EH (cell line): ENCODE data around the gene AFTPH.

Source experiments
- DNase-seq: peaks from one replicate; pipeline ENCODE4 v3.0.0-alpha.2; 2015; ENCODE audit warnings: low read depth

Gene AFTPH

DNA sequence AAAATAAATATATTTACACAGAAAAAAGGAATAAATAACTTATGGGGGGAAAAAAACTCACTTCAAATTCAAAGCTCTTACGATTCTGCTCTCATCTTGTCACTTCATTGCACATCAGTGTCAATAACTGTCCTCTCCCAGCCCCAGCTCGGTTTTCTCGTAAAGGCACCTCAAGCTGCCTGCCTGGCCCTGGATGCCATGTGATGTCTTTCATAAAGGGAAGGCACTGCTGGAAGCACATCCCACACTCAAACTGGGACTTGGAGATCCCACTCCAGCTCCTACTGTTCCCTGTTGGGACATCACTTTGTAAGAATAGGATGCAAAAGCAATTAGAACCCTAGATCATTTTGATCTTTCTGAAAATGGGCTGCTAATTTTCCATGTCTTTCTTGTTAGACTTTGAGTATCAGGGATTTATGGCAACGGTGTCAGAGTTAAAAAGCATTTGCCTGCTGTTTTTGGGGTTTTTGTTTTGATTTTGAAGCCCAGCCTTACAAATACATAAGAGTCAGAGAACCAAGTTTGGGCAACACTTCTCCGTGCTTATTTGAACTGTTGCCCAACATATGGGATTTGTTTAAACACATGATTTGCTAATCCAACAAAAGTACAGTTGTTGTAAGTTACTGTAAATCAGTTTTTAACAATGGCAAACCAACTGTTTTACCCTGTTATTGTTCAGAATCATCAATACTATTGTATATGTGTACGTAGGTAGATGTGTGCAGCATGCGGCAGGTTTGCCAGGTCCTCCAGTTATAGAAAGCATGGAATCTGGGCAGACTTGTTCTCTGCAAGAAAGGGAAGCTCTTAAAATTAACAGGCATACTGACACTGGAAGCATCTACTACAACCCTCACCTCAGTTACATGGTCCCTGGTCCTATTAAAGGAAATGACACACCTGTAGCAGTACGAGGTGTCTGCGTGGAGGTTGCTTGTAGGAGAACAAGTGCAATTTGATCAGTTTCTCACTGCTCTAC is 109.0 kb downstream of the AFTPH start:
- peak; percentile 32 for DNase-seq

DNA sequence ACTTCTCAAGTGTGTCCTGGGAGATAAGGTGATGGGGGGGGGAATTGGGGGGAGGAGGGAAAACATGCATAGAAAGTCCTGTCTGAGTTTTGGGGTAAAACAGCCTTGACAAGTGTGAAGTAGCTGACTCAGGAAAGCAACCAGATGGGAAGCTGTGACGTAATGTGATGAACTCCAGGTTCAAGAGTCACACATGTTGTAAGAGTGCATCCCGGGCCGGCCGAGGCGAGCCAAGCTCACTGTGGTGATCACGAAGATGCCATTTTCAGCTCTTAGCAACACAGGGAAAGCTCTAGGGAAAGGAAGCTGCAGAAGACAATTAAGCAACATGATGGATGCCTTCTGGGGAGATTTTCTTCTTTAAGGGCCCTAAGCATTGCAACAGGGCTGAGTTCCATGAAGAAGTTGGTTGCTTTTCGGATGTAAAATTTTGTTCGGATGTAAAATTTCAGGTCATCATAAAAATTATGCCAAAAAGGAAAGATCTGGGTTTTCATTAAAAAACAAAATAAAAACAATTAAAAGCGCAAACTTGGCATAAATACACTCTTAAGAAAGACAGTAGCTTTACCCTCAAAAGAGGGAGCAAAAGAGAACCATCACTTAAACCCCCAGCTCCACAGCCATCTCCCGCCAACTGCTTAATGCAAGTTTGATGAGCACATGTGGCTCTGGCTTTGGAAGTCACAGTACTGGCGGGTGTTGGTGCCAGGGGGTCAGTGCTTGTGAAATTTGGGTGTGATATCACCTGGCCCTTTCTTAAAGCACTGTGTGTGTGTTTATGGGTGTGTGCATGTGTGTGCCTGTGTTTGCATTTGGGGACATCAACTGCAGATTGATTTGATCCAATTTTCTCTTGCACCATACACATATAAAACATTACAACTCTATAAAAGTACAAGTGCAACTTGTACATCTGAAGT is 110.5 kb downstream of the AFTPH start:
- DNase-seq = no peak

DNA sequence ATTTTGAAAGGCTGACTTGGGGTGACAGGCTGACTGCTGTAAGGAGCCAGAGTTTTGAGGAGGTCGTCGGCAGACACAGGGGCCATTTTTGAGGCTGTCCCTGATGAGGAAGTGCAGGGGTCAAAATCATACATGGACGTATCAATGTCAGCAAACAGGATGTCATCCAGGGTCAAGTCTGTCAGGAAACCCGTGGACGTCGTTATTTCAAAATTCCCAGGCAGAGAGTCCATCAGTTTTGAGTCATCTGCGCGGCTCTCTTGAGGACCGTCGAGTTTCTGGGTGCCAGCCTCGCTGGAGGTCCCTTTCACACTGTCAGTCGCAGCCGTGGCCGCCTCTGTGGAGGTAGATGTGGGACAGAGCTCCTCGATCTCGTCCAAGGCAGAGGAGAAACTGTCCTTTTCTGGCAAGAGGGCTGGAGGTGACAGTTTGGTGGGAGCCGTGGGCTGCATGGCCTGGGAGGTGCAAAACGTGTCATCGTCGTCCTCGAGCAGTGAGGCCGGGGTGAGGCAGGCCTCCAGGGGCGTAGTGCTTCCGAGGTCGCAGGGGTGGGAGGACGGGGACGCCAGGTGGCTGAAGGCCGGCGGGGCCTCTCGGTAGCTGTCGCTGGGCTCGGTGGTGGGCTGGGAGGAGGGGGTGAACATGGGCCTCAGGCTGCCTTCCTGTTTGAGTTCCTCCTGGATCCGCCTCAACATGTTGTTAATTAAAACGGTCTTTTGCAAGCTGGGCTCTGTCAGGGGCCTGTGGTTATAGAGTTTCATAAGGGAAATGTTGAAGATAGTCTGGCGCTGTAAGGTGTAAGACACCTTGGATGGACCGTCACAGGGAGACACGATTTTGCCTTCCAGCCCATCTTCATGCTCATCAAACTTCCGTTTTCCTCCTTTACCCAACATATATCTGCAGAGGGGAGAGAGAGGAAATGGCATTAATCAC is 112.1 kb downstream of the AFTPH start:
- no peak for DNase-seq

DNA sequence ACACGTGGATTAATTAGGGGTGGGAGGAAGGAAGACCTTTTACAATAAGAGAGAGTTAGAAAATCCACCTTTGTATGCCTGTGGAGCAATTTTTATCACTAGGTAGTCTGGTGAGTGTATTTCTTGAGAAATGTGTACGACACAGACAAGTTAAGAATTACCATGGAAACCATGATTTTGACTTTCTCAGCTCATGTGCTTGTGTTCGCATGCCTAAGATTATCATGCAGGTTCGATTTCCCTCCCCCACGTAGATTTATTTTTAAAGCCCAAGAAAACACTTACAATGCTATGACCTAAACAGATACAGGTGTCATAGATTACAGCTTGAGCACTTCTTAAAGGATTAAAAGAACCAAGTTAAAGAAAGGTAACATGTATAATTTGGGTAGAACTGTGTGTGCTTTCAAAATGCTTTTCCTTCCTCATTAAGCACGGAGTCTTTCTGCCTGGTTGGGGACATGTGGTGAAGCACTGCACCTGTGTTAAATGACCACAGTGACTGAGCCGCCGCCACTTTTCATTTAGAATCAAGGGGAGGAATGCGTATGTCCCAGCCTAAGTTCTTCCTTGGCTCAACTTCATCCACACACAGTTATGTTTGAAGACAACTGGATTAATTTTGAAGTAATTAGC is 113.0 kb downstream of the AFTPH start:
- DNase-seq = no peak

DNA sequence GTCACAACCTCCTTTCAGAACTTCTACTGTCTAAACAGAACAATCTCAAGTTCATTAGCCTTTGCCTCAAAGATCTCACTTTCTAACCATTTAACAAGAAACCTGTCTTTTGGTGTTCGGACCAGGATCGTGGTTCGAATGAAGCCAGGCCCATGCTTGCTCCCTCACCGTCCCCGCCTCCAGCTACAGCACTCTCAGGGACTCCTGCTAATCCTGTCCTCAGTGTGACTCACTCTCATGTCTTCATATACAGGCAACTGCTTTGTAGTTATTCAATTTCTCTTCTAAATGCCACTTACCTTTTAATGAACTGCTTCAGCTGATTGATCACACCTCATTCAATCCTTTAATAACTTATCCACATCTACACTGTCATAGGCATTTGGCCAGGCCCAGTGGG is 113.8 kb downstream of the AFTPH start:
- DNase-seq = no peak

DNA sequence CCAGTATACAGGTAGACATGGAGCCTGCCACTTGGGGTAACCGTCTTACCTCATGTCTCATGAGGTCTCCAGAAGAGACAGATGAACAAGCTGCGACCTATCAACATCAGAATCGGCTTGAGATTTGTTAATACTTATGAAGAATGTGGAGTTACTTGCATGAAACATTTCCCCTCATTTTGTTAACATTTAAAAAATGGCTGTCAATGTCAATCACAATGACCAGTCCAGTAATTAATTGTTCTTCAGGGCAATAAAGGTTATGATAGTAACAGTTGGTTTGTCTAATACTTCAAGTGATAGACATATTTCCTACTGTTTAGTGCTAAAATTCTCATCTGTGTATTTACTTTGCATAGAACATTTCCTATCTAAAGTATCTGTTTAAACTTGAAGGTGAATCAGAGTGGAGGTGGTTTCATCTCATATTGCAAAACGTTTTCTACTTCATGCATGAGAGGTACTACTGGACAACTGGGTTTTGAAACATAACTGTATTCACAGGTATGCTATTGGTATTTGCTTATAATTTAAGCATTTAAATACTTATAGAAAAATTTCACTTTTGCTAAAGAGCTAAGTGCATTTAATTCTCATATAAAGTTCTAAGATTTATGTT is 114.5 kb downstream of the AFTPH start:
- no peak for DNase-seq

DNA sequence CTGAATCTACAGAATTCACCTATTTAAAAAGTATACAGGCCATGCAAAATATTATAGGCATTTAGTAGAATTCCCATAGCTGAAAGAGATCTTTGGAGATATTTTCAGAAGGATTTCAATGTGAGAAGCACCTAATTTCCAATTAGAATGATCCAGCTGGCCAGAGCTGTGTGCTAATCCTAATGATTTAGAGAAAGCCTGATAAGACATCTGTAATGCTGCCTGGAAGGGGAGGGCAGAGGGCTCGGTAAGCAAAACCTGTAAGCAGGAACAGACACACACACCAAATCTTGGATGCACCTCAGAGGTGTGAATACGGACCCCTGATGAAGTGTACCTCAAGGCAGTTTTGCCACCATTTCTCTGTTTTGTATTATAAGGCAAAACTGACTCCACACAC is 115.6 kb downstream of the AFTPH start:
- DNase-seq = no peak

DNA sequence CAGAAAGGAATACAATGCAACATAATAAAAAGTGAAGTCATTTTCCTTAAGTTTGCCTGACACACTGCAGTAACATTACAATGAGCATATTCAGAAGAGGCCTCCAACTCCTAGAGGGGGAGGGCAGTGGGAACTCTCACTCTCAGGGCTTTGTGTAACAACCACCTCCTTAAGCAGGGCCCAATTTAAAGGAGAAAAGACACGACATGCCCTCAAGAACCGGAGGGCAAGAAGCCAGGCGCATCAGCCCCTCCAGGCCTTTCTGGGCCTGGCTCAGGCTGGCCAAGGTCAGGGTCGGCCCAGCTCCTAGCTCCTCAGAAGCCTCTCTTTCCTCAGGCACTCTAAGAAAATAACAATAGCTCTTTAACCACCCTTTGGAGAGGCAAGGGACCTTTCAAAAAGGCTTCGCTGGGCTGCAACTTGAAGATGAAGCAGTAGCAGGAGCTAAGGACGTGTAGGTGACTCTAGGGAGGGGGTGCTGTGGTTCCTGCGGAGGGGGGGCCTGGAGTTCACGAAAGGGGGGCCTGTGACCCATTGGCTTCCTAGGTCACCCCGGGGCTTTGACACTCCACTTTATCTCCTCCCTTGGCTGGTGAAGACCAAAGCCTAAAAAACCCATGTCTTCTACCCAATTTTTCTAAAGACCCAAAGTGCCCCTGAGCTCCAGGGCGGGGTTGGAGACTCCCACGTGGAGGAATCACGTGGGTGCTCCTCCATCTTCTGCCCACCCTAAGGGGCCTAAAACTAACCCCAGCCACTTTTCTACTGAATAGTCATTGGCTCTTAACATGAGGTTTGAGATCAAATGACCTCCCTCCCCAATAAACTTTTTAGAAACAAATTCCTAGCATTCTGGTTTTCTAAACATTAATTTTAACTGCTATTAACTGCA is 116.3 kb downstream of the AFTPH start:
- peak; percentile 42 for DNase-seq

DNA sequence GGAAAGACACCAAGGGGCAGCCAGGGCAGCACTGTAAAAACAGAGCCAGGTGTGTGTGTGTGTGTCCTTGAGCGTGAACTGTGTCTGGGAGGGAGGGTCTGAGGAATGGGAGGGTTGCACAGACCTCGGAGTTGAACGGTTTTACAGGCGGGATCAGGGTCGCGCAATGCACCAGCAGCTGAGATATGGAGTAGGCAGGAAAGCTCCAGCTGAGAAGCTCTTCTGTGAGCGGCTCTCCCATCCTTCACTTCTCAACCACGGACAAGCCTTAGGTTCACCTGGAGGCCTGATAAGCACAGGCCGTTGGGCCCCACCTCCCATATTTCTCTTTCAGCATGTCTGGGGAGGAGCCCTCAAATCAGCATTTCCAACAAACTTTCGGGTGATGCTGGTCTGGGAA is 117.5 kb downstream of the AFTPH start:
- no peak for DNase-seq
